Loucy (cell line): ENCODE measurements around the gene EME1.
"Not testable (repeated sequence)": the region's sequence is repeated elsewhere in the genome, so short reads cannot be mapped to it uniquely, and the experiment has no call there.

Experiments used
- H2AFZ ChIP-seq: fragments of 200-600 bp; sonication (generic); 2 replicates; pipeline ENCODE4 v1.6.0; 2016; ENCODE audit warnings: antibody characterized with exemption, mild to moderate bottlenecking, low read length, moderate library complexity
- H3F3A ChIP-seq: fragments of 200-600 bp; 2 replicates; pipeline ENCODE4 v1.6.0; 2016; ENCODE audit warnings: antibody characterized with exemption, low read depth, mild to moderate bottlenecking
- H3K27me3 ChIP-seq: fragments of 200-600 bp; sonication (generic); 2 replicates; pipeline ENCODE4 v1.6.1; 2014; ENCODE audit warnings: low read length, mild to moderate bottlenecking; ENCODE audit not compliant: insufficient read depth, poor library complexity, severe bottlenecking
- H3K36me3 ChIP-seq: fragments of 200-600 bp; sonication (generic); 2 replicates; pipeline ENCODE4 v1.6.1; 2016; ENCODE audit warnings: low read length; ENCODE audit not compliant: insufficient read depth
- H3K4me1 ChIP-seq: fragments of 200-600 bp; sonication (generic); 2 replicates; pipeline ENCODE4 v1.5.1; 2014; ENCODE audit warnings: low read length, mild to moderate bottlenecking; ENCODE audit not compliant: insufficient read depth, poor library complexity, severe bottlenecking
- H3K4me2 ChIP-seq: fragments of 200-600 bp; sonication (generic); 2 replicates; pipeline ENCODE4 v1.6.0; 2014; ENCODE audit warnings: antibody characterized with exemption, low read length, low read depth, mild to moderate bottlenecking; ENCODE audit not compliant: poor library complexity, severe bottlenecking
- H3K4me3 ChIP-seq: fragments of 200-600 bp; sonication (generic); 2 replicates; pipeline ENCODE4 v1.5.1; 2014; ENCODE audit warnings: low read length, mild to moderate bottlenecking, mixed read lengths; ENCODE audit not compliant: poor library complexity, severe bottlenecking
- H3K79me2 ChIP-seq: fragments of 200-600 bp; sonication (generic); 2 replicates; pipeline ENCODE4 v1.6.1; 2014; ENCODE audit warnings: low read length; ENCODE audit not compliant: insufficient read depth
- H3K9ac ChIP-seq: fragments of 200-600 bp; sonication (generic); 2 replicates; pipeline ENCODE4 v1.6.0; 2014; ENCODE audit warnings: mild to moderate bottlenecking, low read depth, low read length, moderate library complexity; ENCODE audit not compliant: poor library complexity, severe bottlenecking
- H3K9me2 ChIP-seq: fragments of 200-600 bp; sonication (generic); replicated peaks from 2 replicates; pipeline ENCODE4 v1.6.1; 2016; ENCODE audit warnings: low read depth, low read length, mixed read lengths
- H3K9me3 ChIP-seq: fragments of 200-600 bp; sonication (generic); 2 replicates; pipeline ENCODE4 v1.6.1; 2014; ENCODE audit warnings: mild to moderate bottlenecking, antibody characterized with exemption, low read length, low read depth; ENCODE audit not compliant: insufficient read depth
- H4K20me1 ChIP-seq: fragments of 200-600 bp; sonication (generic); 2 replicates; pipeline ENCODE4 v1.6.0; 2014; ENCODE audit warnings: antibody characterized with exemption, low read length, mild to moderate bottlenecking; ENCODE audit not compliant: insufficient read depth, poor library complexity, severe bottlenecking
- EZH2phosphoT487 ChIP-seq: fragments of 200-600 bp; IDR thresholded peaks from 2 replicates; pipeline ENCODE4 v1.6.1; 2018; ENCODE audit warnings: antibody characterized with exemption, mild to moderate bottlenecking, moderate library complexity, borderline replicate concordance
- TF ChIP-seq, protein P1 (sequence below): fragments of 200-600 bp; sonication (generic); conservative IDR thresholded peaks from 2 replicates; pipeline ENCODE4 v1.5.1; 2014; ENCODE audit warnings: mild to moderate bottlenecking, antibody characterized with exemption, low read length

The EME1 gene

DNA sequence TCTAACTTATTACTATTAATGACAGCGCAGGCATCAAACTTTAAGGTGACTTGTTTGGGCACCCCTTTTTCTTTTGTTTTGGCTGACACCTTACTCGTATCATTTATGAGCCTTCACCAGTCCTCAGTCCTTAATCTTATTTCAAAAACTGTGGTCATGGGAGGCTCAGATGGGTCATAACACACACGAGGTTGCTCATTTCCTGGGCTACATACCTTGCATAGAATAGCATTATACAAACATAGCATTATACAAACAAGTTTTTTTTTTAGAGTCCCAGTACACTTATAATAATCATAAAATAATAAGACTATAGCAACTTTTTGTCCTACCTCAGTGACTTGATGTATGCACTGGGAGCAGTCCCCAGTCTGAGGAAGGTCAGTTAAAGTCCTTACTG, 41.8 kb downstream of the EME1 start:
- Histone ChIP-seq H3K4me3 (no peak overlapping the region), H3K36me3 (no peaks in the 10 kb centered on the region), H4K20me1 (no peaks in the 10 kb centered on the region), H3F3A (no peaks in the 10 kb centered on the region), H2AFZ (no peak overlapping the region), H3K9me2 (no peaks in the 10 kb centered on the region), H3K4me2 (no peak overlapping the region), H3K27me3 (no peaks in the 10 kb centered on the region), H3K9ac (no peak overlapping the region), H3K79me2 (no peaks in the 10 kb centered on the region), H3K4me1 (no peaks in the 10 kb centered on the region), H3K9me3 (no peaks in the 10 kb centered on the region)
- no peak for TF ChIP-seq EZH2phosphoT487
- TF ChIP-seq, protein P1, sequence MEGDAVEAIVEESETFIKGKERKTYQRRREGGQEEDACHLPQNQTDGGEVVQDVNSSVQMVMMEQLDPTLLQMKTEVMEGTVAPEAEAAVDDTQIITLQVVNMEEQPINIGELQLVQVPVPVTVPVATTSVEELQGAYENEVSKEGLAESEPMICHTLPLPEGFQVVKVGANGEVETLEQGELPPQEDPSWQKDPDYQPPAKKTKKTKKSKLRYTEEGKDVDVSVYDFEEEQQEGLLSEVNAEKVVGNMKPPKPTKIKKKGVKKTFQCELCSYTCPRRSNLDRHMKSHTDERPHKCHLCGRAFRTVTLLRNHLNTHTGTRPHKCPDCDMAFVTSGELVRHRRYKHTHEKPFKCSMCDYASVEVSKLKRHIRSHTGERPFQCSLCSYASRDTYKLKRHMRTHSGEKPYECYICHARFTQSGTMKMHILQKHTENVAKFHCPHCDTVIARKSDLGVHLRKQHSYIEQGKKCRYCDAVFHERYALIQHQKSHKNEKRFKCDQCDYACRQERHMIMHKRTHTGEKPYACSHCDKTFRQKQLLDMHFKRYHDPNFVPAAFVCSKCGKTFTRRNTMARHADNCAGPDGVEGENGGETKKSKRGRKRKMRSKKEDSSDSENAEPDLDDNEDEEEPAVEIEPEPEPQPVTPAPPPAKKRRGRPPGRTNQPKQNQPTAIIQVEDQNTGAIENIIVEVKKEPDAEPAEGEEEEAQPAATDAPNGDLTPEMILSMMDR = no peak

DNA sequence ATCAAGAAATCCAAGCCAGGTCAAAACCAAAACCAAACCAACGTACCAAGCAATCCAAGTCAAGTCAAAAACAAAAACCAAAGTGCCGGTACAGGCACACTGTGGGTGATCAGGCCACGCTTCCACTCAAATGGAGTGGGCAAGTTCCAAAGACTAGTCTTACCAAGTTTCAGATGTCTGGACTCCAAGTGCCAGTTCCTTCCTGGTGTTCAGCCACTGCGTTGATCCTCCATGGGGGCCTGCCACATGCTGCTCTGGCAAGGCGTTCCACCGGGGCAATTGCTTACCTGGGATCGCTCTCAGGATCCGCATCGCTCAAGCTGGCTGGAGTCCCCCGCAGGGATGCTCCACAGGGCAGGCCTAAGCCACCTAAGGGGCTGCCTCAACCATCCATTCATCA, 46.5 kb downstream of the EME1 start:
- not testable (repeated sequence) for H3K79me2 ChIP-seq, H3K36me3 ChIP-seq, H2AFZ ChIP-seq, H4K20me1 ChIP-seq, H3K9me3 ChIP-seq, H3K9ac ChIP-seq, H3K4me3 ChIP-seq, H3K9me2 ChIP-seq, H3K27me3 ChIP-seq, H3K4me2 ChIP-seq
- Histone ChIP-seq H3F3A (peaks cover 11% of the 10 kb centered on the region), H3K4me1 (peaks cover 28% of the 10 kb centered on the region)

GRCh38 chr17:50420419-50421112, 47.5 kb downstream of the EME1 start:
- H3K36me3 ChIP-seq = no peaks in the 10 kb centered on the region
- no peaks in the 10 kb centered on the region for H3K9me3 ChIP-seq
- H3K4me3 ChIP-seq = peak overlapping the region; percentile 70
- H4K20me1 ChIP-seq = no peaks in the 10 kb centered on the region
- peaks cover 11% of the 10 kb centered on the region for H3F3A ChIP-seq
- no peaks in the 10 kb centered on the region for H3K9me2 ChIP-seq
- peak overlapping the region; percentile 75 for H3K4me2 ChIP-seq
- peak overlapping the region; percentile 79; the same call in 1 of the 2 replicates for H2AFZ ChIP-seq
- peak overlapping the region; percentile 69 for H3K9ac ChIP-seq
- TF ChIP-seq, protein P1 = no peak
- peaks cover 11% of the 10 kb centered on the region for H3K79me2 ChIP-seq
- H3K27me3 ChIP-seq = no peaks in the 10 kb centered on the region
- peaks cover 38% of the 10 kb centered on the region for H3K4me1 ChIP-seq
